IPS-15b (cell line): ENCODE data around the gene SERINC5.
"Not testable (repeated sequence)": the region's sequence is repeated elsewhere in the genome, so short reads cannot be mapped to it uniquely, and the experiment has no call there.

Experiments used
- H3K27me3 ChIP-seq: one replicate; pipeline ENCODE4 v1.6.1; 2013; ENCODE audit warnings: low read length; ENCODE audit not compliant: control insufficient read depth, insufficient read depth
- H3K36me3 ChIP-seq: one replicate; pipeline ENCODE4 v1.6.1; 2013; ENCODE audit warnings: low read length; ENCODE audit not compliant: control insufficient read depth, insufficient read depth
- H3K4me1 ChIP-seq: one replicate; pipeline ENCODE4 v1.6.1; 2013; ENCODE audit warnings: mild to moderate bottlenecking, low read length; ENCODE audit not compliant: control insufficient read depth, insufficient read depth
- H3K4me3 ChIP-seq: one replicate; pipeline ENCODE4 v1.5.1; 2013; ENCODE audit warnings: low read depth, low read length
- H3K9ac ChIP-seq: one replicate; pipeline ENCODE4 v1.6.1; 2013; ENCODE audit warnings: low read depth, mild to moderate bottlenecking, low read length
- H3K9me3 ChIP-seq: one replicate; pipeline ENCODE4 v1.6.1; 2013; ENCODE audit warnings: mild to moderate bottlenecking, low read length; ENCODE audit not compliant: control insufficient read depth, insufficient read depth

SERINC5 gene

DNA sequence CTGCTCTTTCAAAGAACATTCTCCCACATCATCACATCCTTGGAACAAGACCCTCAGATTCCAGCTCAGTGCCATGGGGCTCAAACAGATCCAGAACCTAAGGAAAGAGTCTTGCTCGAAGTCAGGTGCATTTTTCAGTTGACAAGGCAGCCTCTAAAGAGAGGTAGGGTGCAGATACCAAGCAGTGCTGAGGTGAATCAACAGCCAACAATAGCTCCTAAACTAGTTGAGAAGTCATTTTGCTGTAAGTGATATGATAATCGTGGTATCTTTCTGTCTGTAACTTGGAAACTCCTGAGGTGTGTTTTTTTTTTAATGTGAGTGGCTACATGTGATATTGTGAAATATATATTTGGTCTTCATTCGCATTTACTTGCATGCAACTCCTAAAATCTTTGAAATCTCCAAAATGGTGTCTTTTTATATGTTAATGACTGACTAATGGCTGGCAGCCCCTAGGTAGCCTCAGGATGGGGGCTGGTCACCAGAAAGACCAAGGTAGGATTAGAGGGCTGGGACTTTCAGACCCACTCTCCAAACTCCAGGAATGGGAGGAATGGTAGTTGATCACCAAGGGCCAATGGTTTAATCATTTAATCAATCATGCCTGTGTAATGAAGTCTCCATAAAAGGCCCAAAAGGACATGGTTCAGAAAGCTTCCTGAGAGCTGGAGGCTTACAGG, 96.6 kb downstream of the SERINC5 start:
- Histone ChIP-seq H3K36me3 (peaks cover 18% of the 10 kb centered on the region), H3K4me3 (no peak overlapping the region), H3K4me1 (peaks cover 23% of the 10 kb centered on the region)

DNA sequence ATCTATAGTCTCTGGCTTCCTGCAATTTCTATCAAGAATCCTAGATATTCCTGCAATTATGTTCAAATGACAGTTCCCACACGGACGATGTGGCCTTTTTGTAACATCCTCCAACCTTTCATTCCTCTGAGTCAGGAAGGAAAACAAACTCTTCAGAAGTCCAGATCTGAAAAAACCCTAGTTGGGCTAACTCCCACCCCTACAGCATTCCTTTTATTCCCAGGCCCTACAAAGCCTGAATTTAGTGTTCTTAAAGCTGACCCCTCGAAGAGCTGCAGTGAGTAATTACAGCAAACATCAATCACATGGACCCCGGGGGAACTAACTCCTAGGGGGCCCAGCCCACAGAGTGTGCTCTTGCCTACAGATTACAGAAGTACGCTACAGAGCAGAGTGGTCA, 99.7 kb downstream of the SERINC5 start:
- Histone ChIP-seq H3K4me3 (no peak overlapping the region), H3K36me3 (peaks cover 27% of the 10 kb centered on the region), H3K27me3 (no peaks in the 10 kb centered on the region), H3K4me1 (peaks cover 15% of the 10 kb centered on the region), H3K9me3 (no peaks in the 10 kb centered on the region), H3K9ac (no peak overlapping the region)

More for the DNA sequence above, 96.6 kb downstream of the SERINC5 start:
- no peak overlapping the region for H3K9ac ChIP-seq
- no peaks in the 10 kb centered on the region for H3K9me3 ChIP-seq
- no peaks in the 10 kb centered on the region for H3K27me3 ChIP-seq

GRCh38 chr5:80154749-80155148, 101.1 kb downstream of the SERINC5 start:
- Histone ChIP-seq H3K4me1 (peaks cover 11% of the 10 kb centered on the region), H3K4me3 (no peak overlapping the region), H3K9me3 (no peaks in the 10 kb centered on the region), H3K27me3 (no peaks in the 10 kb centered on the region), H3K36me3 (peaks cover 30% of the 10 kb centered on the region), H3K9ac (no peak overlapping the region)

DNA sequence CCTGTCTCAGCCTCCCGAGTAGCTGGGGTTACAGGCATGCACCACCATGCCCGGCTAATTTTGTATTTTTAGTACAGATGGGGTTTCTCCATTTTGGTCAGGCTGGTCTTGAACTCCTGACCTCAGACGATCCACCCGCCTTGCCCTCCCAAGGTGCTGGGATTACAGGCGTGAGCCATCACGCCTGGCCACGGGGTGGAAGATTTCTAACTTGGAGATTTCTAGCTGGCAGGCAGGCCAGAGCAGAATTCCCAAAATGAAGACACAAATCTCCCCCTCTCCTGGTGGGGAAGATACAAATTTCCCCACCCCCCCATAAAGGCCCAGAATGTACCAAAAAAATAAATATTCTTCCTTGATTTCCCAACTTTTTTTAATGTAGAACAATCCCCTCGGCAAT, 101.6 kb downstream of the SERINC5 start:
- not testable (repeated sequence) for H3K4me1 ChIP-seq, H3K4me3 ChIP-seq, H3K9me3 ChIP-seq, H3K9ac ChIP-seq, H3K27me3 ChIP-seq
- peaks cover 30% of the 10 kb centered on the region for H3K36me3 ChIP-seq

DNA sequence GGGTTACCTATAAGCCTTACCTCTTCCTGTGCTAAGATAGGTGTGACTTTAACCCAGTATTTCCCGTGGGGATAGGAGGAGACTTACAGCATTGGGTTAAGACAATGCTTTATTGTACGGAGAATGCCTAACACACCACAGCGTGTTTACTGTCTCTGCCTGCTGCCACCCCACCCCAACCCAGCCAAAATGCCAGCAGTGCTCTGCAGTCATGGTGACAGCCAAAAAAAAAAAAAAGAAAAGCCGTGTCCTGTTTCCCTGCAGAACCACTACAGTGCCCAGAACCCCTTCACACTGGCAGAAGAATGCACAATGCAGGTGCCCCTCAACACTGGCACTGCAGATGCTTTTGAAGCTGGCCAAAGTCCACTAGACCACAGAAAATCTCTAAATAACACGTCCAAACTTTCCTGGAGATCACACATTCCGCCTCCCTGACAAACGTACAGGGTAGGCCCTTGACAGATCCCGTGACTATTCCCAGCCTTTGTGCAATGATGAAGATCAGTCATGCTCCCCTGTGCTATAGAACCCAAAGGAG, 102.2 kb downstream of the SERINC5 start:
- Histone ChIP-seq H3K9ac (no peak overlapping the region), H3K4me1 (peaks cover 7% of the 10 kb centered on the region), H3K9me3 (no peaks in the 10 kb centered on the region), H3K27me3 (no peaks in the 10 kb centered on the region), H3K4me3 (no peak overlapping the region), H3K36me3 (peaks cover 24% of the 10 kb centered on the region)

DNA sequence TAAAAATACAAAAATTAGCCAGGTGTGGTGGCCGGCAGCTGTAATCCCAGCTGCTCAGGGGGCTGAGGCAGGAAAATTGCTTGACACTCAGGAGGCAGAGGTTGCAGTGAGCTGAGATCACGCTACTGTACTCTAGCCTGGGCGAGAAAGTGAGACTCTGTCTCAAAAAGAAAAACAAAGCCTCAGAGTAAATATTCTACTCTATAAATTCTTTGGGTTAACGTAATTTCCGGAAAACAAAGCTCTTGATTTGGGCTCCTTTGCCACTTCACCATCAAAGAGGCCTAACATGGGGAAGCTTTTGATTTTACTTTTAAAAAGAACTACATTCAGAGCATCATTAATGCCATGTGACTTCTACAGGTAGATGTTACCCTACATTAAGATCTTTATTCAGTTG, 103.1 kb downstream of the SERINC5 start:
- H3K4me1 ChIP-seq: peaks cover 6% of the 10 kb centered on the region
- no peak overlapping the region for H3K4me3 ChIP-seq
- no peaks in the 10 kb centered on the region for H3K27me3 ChIP-seq
- peaks cover 19% of the 10 kb centered on the region for H3K36me3 ChIP-seq
- no peaks in the 10 kb centered on the region for H3K9me3 ChIP-seq
- no peak overlapping the region for H3K9ac ChIP-seq

DNA sequence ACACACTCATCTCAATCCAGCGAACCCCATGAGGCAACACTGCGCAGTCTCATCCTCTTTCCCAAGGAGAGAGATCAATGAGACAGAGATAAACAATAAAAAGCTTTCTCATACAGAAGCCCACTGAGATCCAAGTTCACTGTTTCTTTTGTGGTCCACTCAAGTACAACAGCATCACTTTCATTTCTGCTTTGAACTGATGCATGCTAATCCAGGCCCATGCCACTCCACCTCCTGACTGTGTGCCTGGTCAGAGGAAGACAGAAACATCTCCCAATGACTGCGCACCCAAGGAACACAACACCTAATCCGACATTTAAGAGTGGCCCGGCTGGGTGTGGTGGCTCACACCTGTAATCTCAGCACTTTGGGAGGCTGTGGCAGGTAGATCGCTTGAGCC, 104.0 kb downstream of the SERINC5 start:
- H3K27me3 ChIP-seq: no peaks in the 10 kb centered on the region
- no peaks in the 10 kb centered on the region for H3K9me3 ChIP-seq
- no peak overlapping the region for H3K4me3 ChIP-seq
- no peak overlapping the region for H3K9ac ChIP-seq
- peaks cover 6% of the 10 kb centered on the region for H3K4me1 ChIP-seq
- peaks cover 24% of the 10 kb centered on the region for H3K36me3 ChIP-seq

DNA sequence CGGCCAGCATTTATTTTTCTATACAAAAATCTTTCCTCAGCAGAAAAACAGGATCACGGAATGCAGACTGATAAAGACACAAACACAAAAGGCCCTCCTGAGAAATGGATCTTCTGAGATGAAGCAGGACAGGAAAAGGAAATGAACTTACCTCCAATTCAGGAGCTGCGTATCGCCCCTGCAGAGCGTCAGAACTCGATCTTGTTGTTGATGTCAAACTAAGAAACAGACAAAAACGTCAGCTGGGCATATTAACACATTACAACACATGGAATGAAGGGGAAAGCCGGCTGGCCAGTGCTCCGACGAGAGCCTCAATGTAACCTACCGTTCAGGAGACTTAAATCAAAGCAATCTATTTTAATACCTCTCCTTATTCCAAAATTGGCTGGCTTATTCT, 105.1 kb downstream of the SERINC5 start:
- Histone ChIP-seq H3K27me3 (no peaks in the 10 kb centered on the region), H3K4me1 (peaks cover 6% of the 10 kb centered on the region), H3K4me3 (no peak overlapping the region)

GRCh38 chr5:80149161-80149609, 106.7 kb downstream of the SERINC5 start:
- Histone ChIP-seq H3K9ac (no peak overlapping the region), H3K27me3 (no peaks in the 10 kb centered on the region), H3K36me3 (peaks cover 21% of the 10 kb centered on the region), H3K4me1 (peaks cover 6% of the 10 kb centered on the region), H3K9me3 (no peaks in the 10 kb centered on the region), H3K4me3 (no peak overlapping the region)

More for the DNA sequence above, 105.1 kb downstream of the SERINC5 start:
- no peak overlapping the region for H3K9ac ChIP-seq
- H3K36me3 ChIP-seq: peaks cover 17% of the 10 kb centered on the region
- H3K9me3 ChIP-seq: no peaks in the 10 kb centered on the region

DNA sequence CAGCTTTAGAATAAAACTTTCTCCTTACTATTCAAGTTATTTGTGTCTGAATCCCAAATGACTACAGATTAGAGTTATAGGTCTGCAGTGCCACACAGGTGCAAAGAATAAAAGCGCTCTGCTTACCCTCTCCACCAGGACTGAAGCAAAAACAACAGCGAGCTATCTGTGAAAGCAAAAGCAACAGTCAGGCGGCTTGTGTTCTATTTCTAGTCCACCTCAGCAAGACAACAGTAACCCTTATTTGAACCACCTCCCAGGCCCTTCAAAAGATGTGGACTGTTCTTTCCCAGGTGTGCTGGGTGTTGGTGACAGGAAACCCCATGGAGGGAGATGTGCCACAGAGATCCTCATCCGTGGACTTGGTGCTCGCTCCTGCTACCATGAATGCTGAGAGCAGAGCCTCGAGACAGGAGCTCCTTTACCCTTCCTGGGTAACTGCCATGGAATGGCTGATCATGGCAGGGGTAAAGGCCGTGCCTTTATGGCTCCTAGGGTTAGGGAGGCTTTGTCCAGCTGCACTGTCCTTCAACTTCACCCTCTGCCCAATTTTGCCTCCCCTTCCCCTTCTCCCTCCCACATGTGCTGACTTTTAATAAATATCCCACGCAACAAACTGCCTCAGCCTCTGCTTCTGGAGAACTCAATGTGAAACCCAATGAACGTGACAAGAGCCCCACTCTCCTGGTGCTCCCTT, 108.6 kb downstream of the SERINC5 start:
- Histone ChIP-seq H3K27me3 (no peaks in the 10 kb centered on the region), H3K9ac (no peak overlapping the region), H3K4me1 (peaks cover 15% of the 10 kb centered on the region), H3K4me3 (no peak overlapping the region), H3K9me3 (no peaks in the 10 kb centered on the region), H3K36me3 (peaks cover 25% of the 10 kb centered on the region)

- Histone ChIP-seq H3K36me3 (peaks cover 17% of the 10 kb centered on the region), H3K4me3 (no peak overlapping the region)
These were observed 109.8 kb downstream of the SERINC5 start for GRCh38 chr5:80146046-80146445.

GRCh38 chr5:80143491-80143890, 112.4 kb downstream of the SERINC5 start:
- peaks cover 46% of the 10 kb centered on the region for H3K4me1 ChIP-seq
- H3K27me3 ChIP-seq: no peaks in the 10 kb centered on the region
- peaks cover 13% of the 10 kb centered on the region for H3K36me3 ChIP-seq
- no peak overlapping the region for H3K9ac ChIP-seq
- no peaks in the 10 kb centered on the region for H3K9me3 ChIP-seq
- no peak overlapping the region for H3K4me3 ChIP-seq

More at GRCh38 chr5:80146046-80146445, 109.8 kb downstream of the SERINC5 start:
- H3K9me3 ChIP-seq: no peaks in the 10 kb centered on the region
- no peak overlapping the region for H3K9ac ChIP-seq
- H3K27me3 ChIP-seq: no peaks in the 10 kb centered on the region
- peaks cover 27% of the 10 kb centered on the region for H3K4me1 ChIP-seq
